ENCODE data around the gene STYXL1. TPM values are rescaled to one million over a fixed set of nuclear protein-coding genes. Genes with fewer than 3 reads are reported as not detected.
"Not testable (repeated sequence)": the region's sequence is repeated elsewhere in the genome, so short reads cannot be mapped to it uniquely, and the experiment has no call there.

STYXL1 gene
- total RNA-seq, 1 donor from 2014 or later: 35.3 TPM

DNA sequence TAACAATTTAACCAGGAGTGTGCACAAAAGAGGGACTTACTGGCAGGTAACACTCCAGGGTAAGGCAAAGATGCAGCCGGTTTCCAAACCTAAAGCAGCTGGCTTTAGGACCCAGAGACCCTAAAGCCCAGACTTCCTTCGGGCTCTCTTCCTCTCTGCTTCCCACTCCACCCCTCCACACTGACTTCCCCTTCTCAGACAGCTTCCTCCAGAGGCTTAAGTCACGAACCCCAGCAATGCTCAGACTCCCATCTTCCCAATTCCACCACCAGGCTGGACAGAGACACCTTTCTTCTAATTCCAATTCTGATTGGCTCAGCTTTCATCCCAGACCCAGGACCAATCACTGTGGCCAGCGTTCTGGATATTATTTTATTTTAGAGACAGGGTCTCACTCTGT, 24.8 kb downstream of the STYXL1 start:
- Mint-ChIP-seq H3K9me3 (peaks cover 6% of the 10 kb centered on the region), H3K36me3 (peaks cover 37% of the 10 kb centered on the region), H3K4me3 (no peak overlapping the region), H3K4me1 (no peaks in the 10 kb centered on the region), H3K27ac (no peak overlapping the region), H3K27me3 (ENCODE audit: low read depth) (no peaks in the 10 kb centered on the region)
- TF ChIP-seq, protein P1, sequence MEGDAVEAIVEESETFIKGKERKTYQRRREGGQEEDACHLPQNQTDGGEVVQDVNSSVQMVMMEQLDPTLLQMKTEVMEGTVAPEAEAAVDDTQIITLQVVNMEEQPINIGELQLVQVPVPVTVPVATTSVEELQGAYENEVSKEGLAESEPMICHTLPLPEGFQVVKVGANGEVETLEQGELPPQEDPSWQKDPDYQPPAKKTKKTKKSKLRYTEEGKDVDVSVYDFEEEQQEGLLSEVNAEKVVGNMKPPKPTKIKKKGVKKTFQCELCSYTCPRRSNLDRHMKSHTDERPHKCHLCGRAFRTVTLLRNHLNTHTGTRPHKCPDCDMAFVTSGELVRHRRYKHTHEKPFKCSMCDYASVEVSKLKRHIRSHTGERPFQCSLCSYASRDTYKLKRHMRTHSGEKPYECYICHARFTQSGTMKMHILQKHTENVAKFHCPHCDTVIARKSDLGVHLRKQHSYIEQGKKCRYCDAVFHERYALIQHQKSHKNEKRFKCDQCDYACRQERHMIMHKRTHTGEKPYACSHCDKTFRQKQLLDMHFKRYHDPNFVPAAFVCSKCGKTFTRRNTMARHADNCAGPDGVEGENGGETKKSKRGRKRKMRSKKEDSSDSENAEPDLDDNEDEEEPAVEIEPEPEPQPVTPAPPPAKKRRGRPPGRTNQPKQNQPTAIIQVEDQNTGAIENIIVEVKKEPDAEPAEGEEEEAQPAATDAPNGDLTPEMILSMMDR (IDR thresholded peaks at IDR 0.05; ENCODE audit: unreplicated experiment): no peak
- DNase-seq (ENCODE audit: low spot score in 2 of 2, unreplicated experiment in 2 of 2): no peak

DNA sequence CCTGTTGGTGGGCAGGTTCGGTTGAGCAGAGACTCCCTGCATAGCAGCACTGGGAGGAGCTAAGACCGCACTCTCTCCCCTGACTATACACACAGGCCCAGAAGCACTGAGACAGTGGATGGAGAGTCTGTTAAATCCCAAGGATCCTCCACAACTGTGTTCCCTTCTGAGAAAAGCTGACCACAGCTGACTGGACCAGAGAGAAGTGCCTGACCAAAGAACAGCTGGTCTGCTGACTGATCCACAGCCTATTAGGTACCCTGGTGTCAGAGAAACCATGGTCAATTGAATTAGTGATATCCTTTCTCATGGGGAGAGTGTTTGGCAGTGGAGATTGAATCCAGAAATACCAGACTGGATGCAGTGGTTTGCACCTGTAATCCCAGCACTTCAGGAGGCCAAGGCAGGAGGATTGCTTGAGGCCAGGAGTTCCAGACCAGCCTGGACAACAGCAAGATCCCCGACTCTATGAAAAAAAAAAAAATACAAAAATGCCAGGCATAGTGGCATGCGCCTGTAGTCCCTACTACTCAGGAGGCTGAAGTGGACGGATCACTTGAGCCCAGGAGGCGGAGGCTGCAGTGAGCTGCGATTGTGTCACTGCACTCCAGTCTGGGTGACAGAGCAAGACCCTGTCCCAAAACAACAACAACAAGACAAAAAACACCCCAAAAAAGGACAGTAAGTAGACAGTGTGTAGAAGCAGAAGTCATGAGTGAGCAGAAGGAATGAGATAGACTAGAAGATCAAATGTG, 25.6 kb downstream of the STYXL1 start:
- TF ChIP-seq, protein P1 (IDR thresholded peaks at IDR 0.05; ENCODE audit: unreplicated experiment): no peak
- H3K9me3 Mint-ChIP-seq: peaks cover 8% of the 10 kb centered on the region
- no peaks in the 10 kb centered on the region for H3K27me3 Mint-ChIP-seq (ENCODE audit: low read depth)
- peaks cover 40% of the 10 kb centered on the region for H3K36me3 Mint-ChIP-seq
- H3K4me1 Mint-ChIP-seq: no peaks in the 10 kb centered on the region
- no peak overlapping the region for H3K4me3 Mint-ChIP-seq
- DNase-seq (ENCODE audit: low spot score in 2 of 2, unreplicated experiment in 2 of 2): no peak
- H3K27ac Mint-ChIP-seq: no peak overlapping the region

DNA sequence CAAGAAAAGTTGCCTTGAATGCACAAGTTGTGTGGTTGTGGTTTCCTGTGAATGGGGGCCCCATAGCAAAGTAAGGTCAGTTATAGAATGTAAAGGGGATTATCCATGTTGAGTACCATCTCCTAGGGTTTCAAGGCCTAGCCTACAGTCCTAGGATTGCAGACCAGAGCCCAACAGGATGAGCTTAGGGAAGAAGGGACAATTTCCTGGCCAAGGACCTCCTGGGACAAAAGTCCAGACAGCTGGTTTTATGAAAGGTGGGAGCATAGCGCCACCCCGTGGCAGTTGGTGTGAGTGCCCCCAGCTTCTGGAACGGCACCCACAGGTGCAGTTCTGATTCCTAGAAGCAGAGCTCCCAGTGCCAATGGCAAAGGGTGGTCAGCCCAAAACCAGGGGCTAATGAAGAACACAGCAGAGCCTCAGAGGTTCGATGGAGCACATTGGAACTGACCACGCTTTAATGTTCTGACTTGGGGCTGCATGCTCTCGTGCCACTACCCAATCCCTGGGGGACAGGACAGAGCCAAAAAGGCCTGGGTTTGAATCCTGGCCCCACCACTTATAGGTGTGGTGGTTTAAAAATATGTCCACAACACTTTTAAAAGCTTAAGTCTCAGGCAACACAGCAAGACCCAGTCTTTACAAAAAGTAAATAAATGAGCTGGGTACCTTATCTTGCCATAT, 27.6 kb downstream of the STYXL1 start:
- no peaks in the 10 kb centered on the region for H3K4me1 Mint-ChIP-seq
- TF ChIP-seq, protein P1 (IDR thresholded peaks at IDR 0.05; ENCODE audit: unreplicated experiment): peak; percentile 77
- H3K4me3 Mint-ChIP-seq: no peak overlapping the region
- peak; percentile 37 to 63 for DNase-seq (ENCODE audit: low spot score in 2 of 2, unreplicated experiment in 2 of 2)
- peaks cover 42% of the 10 kb centered on the region for H3K36me3 Mint-ChIP-seq
- H3K9me3 Mint-ChIP-seq: peaks cover 18% of the 10 kb centered on the region
- H3K27me3 Mint-ChIP-seq (ENCODE audit: low read depth): no peaks in the 10 kb centered on the region
- H3K27ac Mint-ChIP-seq: no peak overlapping the region

DNA sequence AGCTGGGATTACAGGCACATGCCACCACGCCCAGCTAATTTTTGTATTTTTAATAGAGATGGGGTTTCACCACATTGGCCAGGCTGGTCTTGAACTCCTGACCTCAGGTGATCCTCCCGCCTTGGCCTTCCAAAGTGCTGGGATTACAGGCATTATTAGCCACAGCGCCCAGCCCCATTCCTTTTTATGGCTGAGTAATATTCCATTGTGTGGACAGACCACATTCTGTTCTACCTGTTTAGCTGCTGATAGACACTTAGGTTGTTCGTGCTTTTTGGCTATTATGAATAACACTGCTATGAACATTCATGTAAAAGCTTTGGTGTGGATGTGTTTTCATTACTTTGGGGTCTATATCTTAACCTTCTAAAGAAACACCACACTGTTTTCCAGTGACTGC, 29.3 kb downstream of the STYXL1 start:
- not testable (repeated sequence) for DNase-seq (ENCODE audit: low spot score in 2 of 2, unreplicated experiment in 2 of 2); H3K27ac Mint-ChIP-seq; H3K27me3 Mint-ChIP-seq (ENCODE audit: low read depth); H3K4me1 Mint-ChIP-seq; H3K4me3 Mint-ChIP-seq
- H3K9me3 Mint-ChIP-seq: peaks cover 18% of the 10 kb centered on the region
- peaks cover 41% of the 10 kb centered on the region for H3K36me3 Mint-ChIP-seq

DNA sequence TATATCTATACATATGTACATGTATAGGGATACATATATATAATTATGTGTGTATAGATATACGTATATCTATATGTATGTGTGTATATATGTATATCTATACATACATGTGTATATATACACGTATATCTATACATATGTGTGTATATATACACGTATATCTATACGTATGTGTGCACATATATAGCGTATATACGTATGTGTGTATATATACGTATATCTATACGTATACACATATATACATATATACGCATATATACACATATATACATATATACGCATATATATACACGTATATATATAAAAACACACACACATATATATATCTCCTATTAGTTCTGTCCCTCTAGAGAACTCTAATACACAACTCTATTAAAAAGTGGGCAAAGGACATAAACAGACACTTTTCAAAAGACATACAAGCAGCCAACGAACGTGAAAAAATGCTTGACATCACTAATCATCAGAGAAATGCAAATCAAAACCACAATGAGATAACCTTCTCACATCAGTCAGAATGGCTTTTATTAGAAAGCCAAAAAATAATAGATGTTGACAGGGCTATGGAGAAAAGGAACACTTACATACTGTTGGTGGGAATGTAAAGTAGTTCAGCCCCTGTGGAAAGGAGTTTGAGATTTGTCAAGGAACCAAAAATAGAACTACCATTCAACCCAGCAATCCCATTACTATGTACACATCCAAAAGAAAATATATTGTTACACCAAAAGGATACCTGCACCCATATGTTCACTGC, 31.4 kb downstream of the STYXL1 start:
- Mint-ChIP-seq H3K9me3 (peaks cover 18% of the 10 kb centered on the region), H3K27me3 (ENCODE audit: low read depth) (no peaks in the 10 kb centered on the region), H3K27ac (no peak overlapping the region), H3K4me1 (no peaks in the 10 kb centered on the region), H3K4me3 (no peak overlapping the region), H3K36me3 (peaks cover 35% of the 10 kb centered on the region)
- no peak for DNase-seq (ENCODE audit: low spot score in 2 of 2, unreplicated experiment in 2 of 2)
- TF ChIP-seq, protein P1 (IDR thresholded peaks at IDR 0.05; ENCODE audit: unreplicated experiment): no peak

DNA sequence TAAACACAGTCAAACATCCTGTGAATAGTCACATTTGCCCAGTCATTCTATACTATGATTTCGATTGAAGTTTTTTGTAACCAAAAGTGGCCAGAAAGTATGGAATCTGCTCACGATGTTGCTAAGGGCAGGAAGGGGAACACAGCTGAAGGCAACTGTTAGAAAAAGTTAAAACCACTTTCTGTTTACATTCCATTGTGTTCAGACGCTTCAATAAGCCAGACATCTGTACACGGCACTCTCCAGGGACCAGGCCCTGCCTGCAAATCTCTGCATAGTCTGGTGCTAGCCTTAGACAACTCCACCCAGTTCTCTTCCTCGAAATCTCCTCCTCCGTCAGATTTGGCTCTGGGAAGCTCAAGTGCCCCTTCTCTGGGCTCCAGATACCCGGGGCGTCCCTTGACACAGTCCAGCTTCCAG, 36.3 kb downstream of the STYXL1 start:
- TF ChIP-seq, protein P1 (IDR thresholded peaks at IDR 0.05; ENCODE audit: unreplicated experiment): no peak
- no peak overlapping the region for H3K4me3 Mint-ChIP-seq
- peak overlapping the region; percentile 40 for H3K27ac Mint-ChIP-seq
- peaks cover 22% of the 10 kb centered on the region for H3K36me3 Mint-ChIP-seq
- H3K4me1 Mint-ChIP-seq: no peaks in the 10 kb centered on the region
- H3K9me3 Mint-ChIP-seq: peaks cover 6% of the 10 kb centered on the region
- H3K27me3 Mint-ChIP-seq (ENCODE audit: low read depth): no peaks in the 10 kb centered on the region
- DNase-seq (ENCODE audit: low spot score in 2 of 2, unreplicated experiment in 2 of 2): no peak
